ENCODE data around the gene ELAPOR1. TPM values are rescaled to one million over a fixed set of nuclear protein-coding genes. Genes with fewer than 3 reads are reported as not detected.

The ELAPOR1 gene
- total RNA-seq, 1 donor from 2014 or later: 1.9 TPM

DNA sequence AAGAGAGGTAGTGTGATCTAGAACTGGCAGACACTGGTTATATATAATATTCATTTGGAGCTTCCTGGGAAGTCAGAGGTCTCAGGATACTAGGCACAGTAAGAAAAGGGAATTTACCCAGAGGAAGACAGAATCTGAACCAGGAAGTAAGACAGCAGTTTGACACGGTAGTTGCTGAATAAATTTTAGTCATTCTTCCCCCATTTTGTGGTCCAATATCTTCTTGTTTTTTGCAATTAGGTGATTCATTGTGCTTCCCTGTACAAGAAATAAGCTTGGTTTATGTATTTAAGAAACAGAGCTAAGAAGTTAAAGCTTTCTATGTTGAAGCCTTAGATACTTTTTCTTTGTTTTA, 22.1 kb upstream of the ELAPOR1 start:
- DNase-seq (ENCODE audit: low spot score) (no peak), ATAC-seq (no peak)
- intact Hi-C loops (cut with DNase I): no loop called here

DNA sequence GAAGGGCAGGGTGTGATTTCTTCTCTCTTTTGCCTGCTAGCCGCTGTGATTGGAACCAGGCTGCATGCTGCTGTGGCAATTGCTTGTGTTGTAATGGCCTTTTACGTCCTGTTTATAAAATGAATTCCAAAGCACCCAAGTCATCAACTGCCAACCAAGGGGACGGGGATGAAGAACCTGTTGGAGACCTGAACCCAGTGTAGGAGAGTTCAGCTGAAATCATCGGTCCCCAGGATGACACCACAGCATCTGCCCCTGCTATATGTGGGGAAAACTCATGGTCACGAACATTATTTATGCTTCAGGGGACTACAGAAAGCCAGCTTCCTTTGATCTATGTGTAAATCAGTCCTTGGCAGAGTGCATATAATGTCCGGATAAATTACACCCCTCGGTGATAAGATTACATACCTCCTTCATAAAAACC, 19.5 kb upstream of the ELAPOR1 start:
- intact Hi-C loops (cut with DNase I): no loop called here
- ATAC-seq (no peak), DNase-seq (ENCODE audit: low spot score) (no peak)

DNA sequence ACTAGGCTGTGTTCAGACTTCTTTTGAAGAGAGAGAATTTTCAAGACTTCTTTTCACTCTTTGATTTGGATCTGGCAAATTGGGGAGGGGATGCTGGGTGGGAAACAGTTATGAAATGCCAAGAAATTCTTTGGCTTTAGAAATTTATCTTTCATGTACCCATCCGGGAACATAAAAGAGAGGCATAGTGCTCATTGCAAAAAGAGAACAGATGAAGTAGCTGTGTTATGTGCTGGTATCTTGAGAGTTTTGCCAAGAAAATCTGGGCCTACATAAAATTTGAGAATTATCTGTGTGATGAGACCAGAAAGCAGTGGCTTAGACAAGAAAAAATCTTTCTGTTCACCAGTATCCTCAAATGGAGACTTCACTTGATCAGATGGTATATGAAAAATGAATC, 19.0 kb upstream of the ELAPOR1 start:
- intact Hi-C loops (cut with DNase I): no loop called here
- no peak for ATAC-seq
- no peak for DNase-seq (ENCODE audit: low spot score)

DNA sequence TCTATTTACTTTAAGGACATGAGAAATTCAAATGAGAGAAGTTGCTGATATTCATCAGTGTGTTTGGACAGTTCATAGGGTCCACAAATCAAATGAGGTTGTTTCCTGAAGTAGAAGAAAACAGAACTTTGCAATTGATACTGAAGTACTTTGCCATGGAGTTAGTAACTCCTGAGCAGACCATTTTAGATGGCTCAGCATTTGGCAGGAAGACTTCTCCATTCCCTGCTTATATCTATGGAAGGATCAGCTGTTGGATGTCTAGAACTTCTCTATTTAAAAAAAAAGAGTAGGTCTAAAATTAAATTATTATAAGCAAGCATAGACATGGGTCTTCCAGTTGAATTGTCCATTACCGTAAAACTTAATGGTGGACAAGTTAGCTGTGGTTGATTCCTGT, 18.3 kb upstream of the ELAPOR1 start:
- ATAC-seq (no peak), DNase-seq (ENCODE audit: low spot score) (no peak)
- intact Hi-C loops (cut with DNase I): no loop called here

DNA sequence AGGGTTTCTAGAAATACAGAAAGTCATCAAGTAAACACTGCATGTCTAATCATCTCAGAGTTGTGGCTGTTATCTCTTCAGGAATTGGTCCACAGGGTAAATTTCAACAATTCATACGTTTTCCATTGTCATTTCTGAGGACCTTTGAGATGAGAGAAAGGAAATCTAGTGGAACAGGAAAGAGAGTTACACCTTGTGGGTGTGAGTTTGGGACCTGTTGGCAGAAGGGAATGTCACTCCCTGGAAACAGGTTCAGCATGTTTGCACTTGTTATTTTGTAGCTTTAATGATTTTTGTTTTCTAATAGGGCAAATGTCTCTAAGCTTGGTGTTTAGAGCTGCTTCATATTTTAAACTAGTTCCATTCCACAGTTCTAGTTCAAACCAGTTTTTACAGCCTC, 17.8 kb upstream of the ELAPOR1 start:
- ATAC-seq: no peak
- intact Hi-C loops (cut with DNase I): no loop called here
- DNase-seq (ENCODE audit: low spot score): no peak

DNA sequence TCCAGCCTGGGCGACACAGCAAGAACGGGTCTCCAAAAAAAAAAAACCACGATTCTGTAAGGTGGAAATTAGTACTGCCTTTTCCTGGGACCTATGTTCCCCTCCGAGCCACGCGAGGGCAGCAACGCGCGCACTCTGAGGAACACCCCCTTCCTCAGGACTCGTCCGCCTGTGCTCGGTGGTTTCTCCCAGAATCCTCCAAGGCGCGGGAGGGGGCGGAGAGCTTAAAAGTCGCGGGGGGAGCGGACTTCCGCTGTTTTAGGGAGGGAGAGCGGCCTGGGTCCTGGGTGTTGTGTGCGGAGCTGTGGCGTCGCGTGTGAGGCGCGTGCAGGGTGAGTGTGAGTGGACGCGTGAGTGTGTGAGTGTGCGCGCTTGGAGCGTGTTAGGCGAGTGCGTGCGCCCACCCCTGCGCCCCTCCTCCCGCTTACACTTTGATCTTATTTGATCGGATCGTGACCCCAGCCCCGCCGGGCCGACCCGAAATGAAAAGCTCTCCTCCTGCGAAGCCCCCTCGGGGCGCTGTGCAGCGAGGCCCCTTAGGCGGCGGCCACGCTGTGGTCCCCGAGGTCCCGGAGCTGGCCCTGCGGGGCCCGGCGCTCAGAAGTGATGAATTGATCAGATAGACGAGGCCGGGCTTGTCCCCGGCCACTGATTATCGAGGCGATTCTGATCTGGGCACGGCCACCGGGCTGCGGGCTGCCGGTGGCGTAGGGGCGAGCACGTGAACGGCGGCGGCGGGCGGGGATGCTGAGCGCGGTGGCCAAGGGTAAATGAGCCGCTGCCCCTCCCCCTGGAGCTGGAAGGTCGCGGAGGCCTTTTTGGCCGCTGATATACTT, 13.8 kb upstream of the ELAPOR1 start:
- peak; percentile 98 for ATAC-seq
- intact Hi-C loops (cut with DNase I): no loop called here
- DNase-seq (ENCODE audit: low spot score): peak; percentile 99

DNA sequence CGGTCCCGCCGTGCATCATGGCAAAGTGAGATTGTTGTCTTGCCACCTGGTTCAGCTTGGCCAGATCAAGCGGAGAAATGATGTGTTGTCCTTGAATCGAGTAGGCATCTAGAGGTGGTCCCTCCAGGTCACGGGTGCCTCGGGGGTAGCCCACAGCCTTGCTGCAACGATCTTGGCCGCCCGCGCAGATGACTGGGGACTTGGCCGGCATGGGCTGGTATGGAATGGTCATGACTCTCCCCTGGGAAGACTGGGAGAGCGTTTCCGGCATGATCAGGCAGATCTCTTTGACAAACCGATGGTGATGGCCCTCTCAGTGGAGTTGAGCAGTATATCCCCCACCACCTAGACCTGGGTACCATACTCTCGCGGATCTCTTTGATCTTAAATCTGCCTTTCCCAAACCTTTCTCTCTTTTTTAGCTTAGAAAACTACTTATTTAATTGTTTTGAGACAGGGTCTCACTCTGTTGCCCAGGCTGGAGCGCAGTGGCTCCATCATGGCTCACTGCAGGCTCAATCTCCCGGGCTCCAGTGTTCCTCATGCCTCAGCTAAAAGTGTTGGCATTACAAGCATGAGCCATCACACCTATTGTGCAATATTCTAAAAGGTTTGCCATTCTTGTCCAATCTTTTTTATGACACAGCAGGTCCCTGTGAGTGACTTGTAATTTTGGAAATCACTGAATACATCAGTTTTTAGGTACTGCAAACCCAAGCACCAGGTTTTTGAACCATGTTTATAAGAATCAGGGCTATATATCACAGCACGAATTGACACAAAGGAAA, 9.4 kb upstream of the ELAPOR1 start:
- ATAC-seq (no peak), DNase-seq (ENCODE audit: low spot score) (no peak)
- intact Hi-C loops (cut with DNase I): no loop called here

DNA sequence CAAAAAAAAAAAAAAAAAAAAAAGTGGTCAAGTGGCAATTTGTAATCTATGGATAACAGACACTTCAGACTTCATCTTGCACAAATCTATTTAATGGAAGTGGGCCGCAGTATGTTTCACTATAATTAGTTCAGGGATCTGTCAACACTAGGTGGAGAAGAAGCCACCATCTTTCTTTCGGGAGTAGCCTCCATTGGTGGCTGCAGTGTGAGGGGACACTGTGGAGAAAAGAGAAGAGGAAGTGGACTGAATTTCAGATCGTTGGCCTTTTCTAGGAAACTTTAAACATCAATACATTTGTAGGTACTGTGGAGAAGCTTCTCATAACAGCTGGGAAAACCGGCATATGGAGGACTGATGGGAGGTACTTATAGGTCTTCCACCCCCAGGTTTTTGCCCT, 8.0 kb upstream of the ELAPOR1 start:
- intact Hi-C loops (cut with DNase I): no loop called here
- DNase-seq (ENCODE audit: low spot score): no peak
- ATAC-seq: no peak

DNA sequence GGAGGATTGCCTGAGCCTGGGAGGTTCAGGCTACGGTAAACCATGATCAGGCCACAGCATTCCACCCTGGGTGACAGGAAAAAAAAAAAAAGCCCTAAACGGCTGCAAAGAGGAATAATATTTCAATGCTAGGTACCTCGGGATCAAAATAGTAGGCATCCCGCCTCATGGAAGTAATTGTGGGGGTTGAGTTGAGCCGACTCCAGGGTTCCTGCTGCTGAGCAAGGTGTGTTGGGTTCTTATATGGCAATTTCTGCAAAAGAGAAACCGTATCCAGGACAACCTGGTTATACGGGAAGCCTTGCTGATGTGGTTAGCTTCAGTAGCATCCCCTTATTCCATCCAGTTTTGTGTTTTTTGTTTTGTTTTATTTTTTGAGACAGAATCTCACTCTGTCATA, 6.1 kb upstream of the ELAPOR1 start:
- no peak for ATAC-seq
- intact Hi-C loops (cut with DNase I): no loop called here

DNA sequence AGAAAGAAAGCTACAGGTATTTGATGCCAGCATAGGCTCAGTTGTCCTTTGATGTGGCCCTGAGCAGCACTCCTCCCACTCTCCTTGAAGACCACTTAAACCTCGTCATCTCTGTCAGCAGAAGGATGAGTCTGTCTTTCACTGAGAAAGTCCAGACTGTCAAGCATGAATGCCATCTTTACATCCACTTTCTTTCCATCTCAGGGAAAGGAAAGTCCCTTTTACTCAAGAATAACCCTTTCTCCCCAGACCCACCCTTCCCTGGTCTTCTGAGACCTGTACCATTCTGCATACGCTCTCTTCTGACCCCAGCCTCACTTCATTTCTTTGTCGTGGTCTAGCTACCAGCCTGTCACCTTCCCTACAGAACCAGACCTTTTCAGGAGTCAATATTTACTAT, 4.0 kb upstream of the ELAPOR1 start:
- intact Hi-C loops (cut with DNase I): no loop called here
- DNase-seq (ENCODE audit: low spot score) (no peak), ATAC-seq (no peak)

More for the DNA sequence above, 6.1 kb upstream of the ELAPOR1 start:
- DNase-seq (ENCODE audit: low spot score): no peak

DNA sequence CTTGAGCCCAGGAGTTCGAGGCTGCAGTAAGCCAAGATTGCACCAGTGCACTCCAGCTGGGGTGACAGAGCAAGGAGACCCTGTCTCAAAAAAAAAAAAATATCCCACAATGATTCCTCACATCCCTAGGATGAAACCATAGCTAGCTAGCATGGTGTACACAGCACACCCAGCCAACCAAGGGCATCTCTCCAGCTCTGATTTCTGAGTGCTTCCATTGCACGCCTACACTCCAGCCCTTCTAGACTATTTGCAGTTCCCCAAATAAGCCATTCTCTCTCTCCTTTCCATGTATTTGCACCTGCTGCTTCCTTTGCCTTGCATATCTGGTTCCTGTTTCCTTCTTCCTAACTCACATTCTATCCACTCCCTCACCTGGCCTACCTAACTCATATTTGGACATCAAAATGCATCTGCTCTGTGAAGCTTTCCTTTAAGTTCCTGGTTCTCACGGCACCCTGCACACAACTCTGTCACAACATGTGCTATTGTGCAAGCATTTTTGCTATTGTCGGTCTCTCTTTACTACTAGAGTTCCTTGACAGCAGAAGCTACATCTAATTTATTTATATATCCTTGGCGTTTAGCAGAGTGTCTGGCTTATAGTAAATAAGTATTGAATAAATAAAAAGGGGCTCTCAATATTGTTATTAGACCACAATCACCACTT, 2.4 kb upstream of the ELAPOR1 start:
- no peak for ATAC-seq
- DNase-seq (ENCODE audit: low spot score): no peak
- intact Hi-C loops (cut with DNase I): no loop called here

DNA sequence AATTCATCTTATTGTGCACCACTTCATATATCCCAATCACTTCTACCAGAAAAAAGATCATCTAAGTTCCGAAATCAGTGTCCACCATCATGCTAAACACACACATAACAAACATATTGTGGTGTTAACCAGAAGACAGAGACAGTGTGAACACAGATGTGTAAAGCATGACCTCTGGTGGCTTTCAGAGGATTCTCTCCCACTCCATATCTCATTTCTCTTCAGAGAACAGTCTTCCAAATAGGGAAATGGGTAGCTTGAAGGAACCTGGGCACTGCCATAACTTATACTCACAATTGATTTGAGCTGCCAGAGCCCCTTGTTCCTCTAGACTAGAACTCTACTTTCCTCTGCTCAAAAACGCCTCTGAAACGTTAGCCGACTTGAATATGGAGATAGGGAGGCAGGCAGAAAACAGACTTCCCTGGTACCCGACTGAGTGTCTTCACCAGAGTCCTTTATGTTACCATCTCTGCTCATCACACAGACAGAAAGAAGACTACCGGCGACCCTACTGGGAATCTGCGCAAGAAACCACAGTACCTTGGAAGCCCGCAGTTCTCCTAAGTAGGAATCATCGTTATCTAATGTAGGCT, 1.8 kb upstream of the ELAPOR1 start:
- intact Hi-C loops (cut with DNase I): no loop called here
- no peak for DNase-seq (ENCODE audit: low spot score)
- ATAC-seq: peak; percentile 72

DNA sequence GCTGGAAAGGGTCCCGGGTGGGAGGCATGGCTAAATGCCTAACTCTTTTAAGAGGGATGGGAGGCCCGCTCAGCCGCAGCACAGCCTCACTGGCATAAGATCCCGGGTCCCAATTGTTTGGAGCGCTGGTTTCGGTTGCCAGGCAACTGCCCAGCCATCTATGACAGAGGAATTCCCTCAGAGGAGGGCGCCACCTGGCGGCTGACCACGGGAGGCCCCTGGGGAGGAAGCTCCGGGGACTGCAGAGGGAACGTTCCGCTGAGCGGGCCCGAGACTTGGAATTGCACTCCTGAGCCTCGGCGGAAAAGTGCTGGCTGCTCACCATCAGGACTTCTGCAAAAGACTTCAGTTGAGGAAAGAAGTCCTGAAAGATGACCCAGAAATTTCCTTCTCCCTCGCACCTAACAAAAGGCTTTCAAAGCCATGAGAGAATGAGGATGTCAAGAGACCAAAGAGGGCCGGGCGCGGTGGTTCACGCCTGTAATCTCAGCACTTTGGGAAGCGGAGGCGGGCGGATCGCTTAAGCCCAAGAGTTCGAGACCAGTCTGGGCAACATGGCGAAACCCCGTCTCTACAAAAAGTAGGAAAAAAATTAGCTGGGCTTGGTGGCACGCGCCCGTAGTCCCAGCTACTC, 1.1 kb upstream of the ELAPOR1 start:
- intact Hi-C loops (cut with DNase I): no loop called here
- ATAC-seq (peak; percentile 97), DNase-seq (ENCODE audit: low spot score) (peak; percentile 96)

DNA sequence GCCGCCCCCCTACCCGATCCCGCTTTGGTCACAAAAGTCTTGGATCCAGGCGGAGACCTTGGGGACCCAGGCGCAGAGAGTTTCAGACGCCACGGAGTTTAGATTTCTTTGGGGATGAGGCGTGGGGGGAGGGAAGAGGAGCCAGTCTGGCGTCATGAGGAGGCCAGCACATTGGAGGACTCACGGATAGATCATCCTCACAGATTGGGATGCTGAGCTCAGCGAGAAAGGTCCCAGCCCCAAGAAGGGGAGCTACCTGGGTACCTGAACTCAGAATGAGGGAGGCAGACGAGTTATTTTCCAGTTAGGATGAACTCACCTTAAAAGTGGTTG, 393 bp downstream of the ELAPOR1 start:
- intact Hi-C loops (cut with DNase I): no loop called here
- no peak for DNase-seq (ENCODE audit: low spot score)
- ATAC-seq: no peak

DNA sequence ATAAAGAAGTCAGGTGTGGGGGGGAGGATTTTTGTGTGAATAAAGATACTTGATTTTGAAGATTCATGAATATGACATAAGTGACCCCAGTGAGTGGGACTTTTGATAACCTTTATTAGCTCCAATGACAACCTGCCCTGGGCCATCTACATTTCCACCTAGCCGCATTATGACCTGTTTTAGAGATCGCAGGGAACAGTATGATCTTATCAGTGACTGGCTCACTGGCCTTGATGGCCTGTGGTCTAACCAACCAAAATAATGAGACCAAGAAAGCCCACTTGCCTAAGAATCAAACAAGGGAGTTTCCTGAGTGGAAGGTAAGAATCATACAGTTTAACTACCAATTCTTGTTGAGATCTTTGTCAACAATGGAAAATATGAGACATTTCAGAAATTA, 1.8 kb downstream of the ELAPOR1 start:
- ATAC-seq (no peak), DNase-seq (ENCODE audit: low spot score) (no peak)
- intact Hi-C loops (cut with DNase I): no loop called here

DNA sequence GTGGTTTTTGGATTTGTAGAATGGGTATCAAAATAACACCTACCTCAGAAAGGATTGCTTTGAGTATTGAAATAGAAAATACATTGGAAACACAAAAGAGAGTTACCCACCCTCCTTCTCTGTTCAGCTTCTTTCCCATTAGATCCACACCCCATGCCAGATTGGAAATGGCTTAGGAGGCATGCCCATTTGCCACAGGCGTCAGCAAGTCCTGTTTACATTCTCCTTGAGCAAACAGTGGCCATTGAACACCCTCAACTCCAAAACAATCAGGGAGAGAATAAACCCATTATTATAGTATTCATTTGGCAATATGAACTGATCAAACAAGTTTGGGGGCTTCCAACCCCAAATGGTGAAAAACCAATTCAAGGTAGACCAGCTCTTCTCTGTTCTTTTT, 2.4 kb downstream of the ELAPOR1 start:
- no peak for ATAC-seq
- intact Hi-C loops (cut with DNase I): no loop called here
- no peak for DNase-seq (ENCODE audit: low spot score)

DNA sequence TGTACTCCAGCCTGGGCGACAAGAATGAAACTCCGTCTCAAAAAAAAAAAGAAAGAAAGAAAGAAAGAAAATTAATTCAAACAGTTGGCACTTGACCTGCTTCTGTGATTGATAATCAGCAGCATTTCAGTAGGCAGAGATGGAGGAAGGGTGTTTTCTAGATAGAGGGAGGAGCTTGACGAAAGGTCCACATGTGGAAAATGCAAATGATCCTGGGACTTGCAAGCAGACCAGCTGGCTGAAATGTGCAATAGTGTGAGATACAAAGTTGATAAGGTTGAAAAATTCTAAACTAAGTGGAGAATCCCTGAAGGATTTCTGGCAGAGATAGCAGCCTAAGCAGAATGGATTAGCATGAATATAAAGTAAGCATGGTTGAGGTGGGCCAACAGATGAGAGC, 4.2 kb downstream of the ELAPOR1 start:
- no peak for DNase-seq (ENCODE audit: low spot score)
- intact Hi-C loops (cut with DNase I): no loop called here
- no peak for ATAC-seq

DNA sequence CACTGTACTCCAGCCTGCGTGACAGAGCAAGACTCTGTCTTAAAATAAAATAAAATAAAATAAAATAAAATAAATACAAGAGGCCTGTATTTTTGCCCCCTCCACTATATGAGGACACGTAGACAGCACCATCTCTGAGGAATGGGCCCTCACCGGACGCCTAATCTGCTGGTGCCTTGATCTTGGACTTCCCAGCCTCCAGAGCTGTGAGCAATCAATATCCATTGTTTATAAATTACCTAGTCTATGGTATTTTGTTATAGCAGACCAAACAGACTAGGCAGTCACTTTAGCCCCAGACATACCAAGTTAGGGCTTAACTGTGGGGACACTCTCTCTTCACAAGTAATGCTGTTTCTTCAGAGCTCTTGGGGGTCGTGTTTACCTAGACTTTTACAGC, 6.4 kb downstream of the ELAPOR1 start:
- no peak for ATAC-seq
- intact Hi-C loops (cut with DNase I): no loop called here
- DNase-seq (ENCODE audit: low spot score): no peak

DNA sequence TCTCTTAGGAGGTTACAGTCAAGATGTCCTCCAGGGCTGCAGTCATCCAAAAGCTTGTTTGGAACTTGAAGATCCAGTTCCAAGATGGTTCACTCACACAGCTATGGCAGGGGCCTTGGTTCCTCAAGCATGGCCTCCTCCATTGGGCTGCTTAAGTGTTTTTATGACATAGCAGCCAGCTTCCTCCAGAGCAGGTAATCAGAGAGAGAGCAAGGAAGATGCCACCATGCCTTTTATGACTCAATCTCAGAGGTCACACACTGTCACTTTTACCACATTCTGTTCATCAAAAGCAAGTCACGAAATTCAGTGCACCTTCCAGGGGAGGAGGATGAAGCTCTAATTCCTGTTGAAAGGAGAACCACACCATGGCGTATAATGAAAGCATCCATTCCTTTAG, 17.1 kb downstream of the ELAPOR1 start:
- DNase-seq (ENCODE audit: low spot score): no peak
- intact Hi-C loops (cut with DNase I): no loop called here
- ATAC-seq: no peak

All from sciatic nerve (tissue), 2 donors.